HCT116 (cell line): ENCODE results near the gene HES5. TPM values are rescaled to one million over a fixed set of nuclear protein-coding genes. Genes with fewer than 3 reads are reported as not detected.

Experiments used
- ATAC-seq: fragments of 200-7000 bp; cut with Tn5 transposase; 2 replicates; pipeline ENCODE4 v1.9.1; 2020; ENCODE audit warnings: mild to moderate bottlenecking, moderate library complexity
- BruUV-seq: library from RNA; stranded (reverse); fragments of 400-500 nt; replicated peaks from 2 replicates; lab custom pipeline; 2021; lab: Mats Ljungman, UMichigan
- CTCF ChIA-PET: fragments of 300-600 bp; sonication (Branson Sonifier 250); formaldehyde crosslinking; loops from one replicate; lab custom pipeline; 2021; ENCODE audit warnings: antibody characterized with exemption; lab: Charles Lee
- POLR2A ChIA-PET: fragments of 300-600, 350-600 bp; sonication (Branson Sonifier 250); formaldehyde crosslinking; loops from one replicate; lab custom pipeline; 2021; ENCODE audit warnings: antibody characterized with exemption; lab: Charles Lee
- RAD21 ChIA-PET, 2 experiments: fragments of 300-600 bp; sonication (Branson Sonifier 250); formaldehyde crosslinking; loops; one replicate each; lab custom pipeline; 2023; ENCODE audit warnings: low total read pairs in 2 of 2; ENCODE audit not compliant: uncharacterized antibody in 2 of 2, unreplicated experiment in 2 of 2, low non-redundant PET in 1 of 2; lab: Charles Lee
- DNase-seq: peaks from one replicate; pipeline ENCODE4 v3.0.0-alpha.2; 2010; ENCODE audit warnings: low read depth, low spot score
- H2AFZ ChIP-seq: fragments of 200-600 bp; shearing (Covaris generic), sonication (generic); 2 replicates; pipeline ENCODE4 v1.6.1; 2017; ENCODE audit warnings: low read depth, mixed run types, mixed read lengths, antibody characterized with exemption, low read length; ENCODE audit not compliant: poor library complexity, severe bottlenecking
- H3K27ac ChIP-seq: 2 replicates; pipeline ENCODE4 v1.5.1; 2012; ENCODE audit warnings: low read depth, low read length
- H3K27me3 ChIP-seq: fragments of 200-600 bp; sonication (generic); 2 replicates; pipeline ENCODE4 v1.6.1; 2016; ENCODE audit warnings: mixed run types, low read length, mixed read lengths; ENCODE audit not compliant: insufficient read depth
- H3K36me3 ChIP-seq, 2 experiments: fragments of 200-500 bp in 1 of 2; fragments of 200-600 bp in 1 of 2; sonication (Bioruptor generic) in 1 of 2; sonication (generic) in 1 of 2; 2 replicates each; pipeline versions ENCODE4 v1.5.1 to v1.6.1; 2014 to 2016; ENCODE audit warnings: low read length in 2 of 2, inconsistent platforms in 1 of 2, mixed read lengths in 1 of 2, mixed run types in 1 of 2; ENCODE audit not compliant: insufficient read depth in 2 of 2, control insufficient read depth in 1 of 2
- H3K4me1 ChIP-seq, 2 experiments: fragments of 200-600 bp in 1 of 2; sonication (generic) in 1 of 2; 2 replicates each; pipeline versions ENCODE4 v1.5.1 to v1.6.1; 2012 to 2017; ENCODE audit warnings: low read length in 2 of 2, inconsistent platforms in 1 of 2, mild to moderate bottlenecking in 1 of 2, mixed read lengths in 1 of 2, mixed run types in 1 of 2, moderate library complexity in 1 of 2; ENCODE audit not compliant: insufficient read depth in 2 of 2, control insufficient read depth in 1 of 2
- H3K4me2 ChIP-seq: fragments of 200-600 bp; sonication (generic); 2 replicates; pipeline ENCODE4 v1.6.1; 2017; ENCODE audit warnings: mixed run types, low read length, mixed read lengths
- H3K4me3 ChIP-seq, 2 experiments: fragments of 200-600 bp in 1 of 2; sonication (generic) in 1 of 2; replicated peaks in 1 of 2; 2 replicates each; pipeline ENCODE4 v1.5.1; 2011 to 2016; ENCODE audit warnings: low read length in 2 of 2, control low read depth in 1 of 2, low read depth in 1 of 2, mild to moderate bottlenecking in 1 of 2, mixed read lengths in 1 of 2, mixed run types in 1 of 2
- H3K79me2 ChIP-seq: fragments of 200-600 bp; sonication (generic); 2 replicates; pipeline ENCODE4 v1.6.1; 2017; ENCODE audit warnings: mild to moderate bottlenecking, mixed run types, low read length, moderate library complexity, mixed read lengths; ENCODE audit not compliant: insufficient read depth
- H3K9ac ChIP-seq: fragments of 200-600 bp; sonication (generic); 2 replicates; pipeline ENCODE4 v1.6.1; 2016; ENCODE audit warnings: low read length, mixed read lengths
- H3K9me2 ChIP-seq: fragments of 200-600 bp; sonication (generic), shearing (Covaris generic); 2 replicates; pipeline ENCODE4 v1.6.1; 2017; ENCODE audit warnings: mixed run types, mild to moderate bottlenecking, moderate library complexity; ENCODE audit not compliant: insufficient read depth
- H3K9me3 ChIP-seq, 2 experiments: fragments of 200-500 bp in 1 of 2; fragments of 200-600 bp in 1 of 2; sonication (Bioruptor generic) in 1 of 2; sonication (generic) in 1 of 2; 2 replicates each; pipeline ENCODE4 v1.6.1; 2014 to 2017; ENCODE audit warnings: low read length in 2 of 2, mixed read lengths in 2 of 2, inconsistent platforms in 1 of 2, low read depth in 1 of 2, mild to moderate bottlenecking in 1 of 2, mixed run types in 1 of 2, moderate library complexity in 1 of 2; ENCODE audit not compliant: control insufficient read depth in 1 of 2, insufficient read depth in 1 of 2
- H4K20me1 ChIP-seq: fragments of 200-600 bp; sonication (generic), shearing (Covaris generic); 2 replicates; pipeline ENCODE4 v1.6.1; 2017; ENCODE audit warnings: mixed run types, mild to moderate bottlenecking, moderate library complexity; ENCODE audit not compliant: insufficient read depth
- ATF3 ChIP-seq: IDR thresholded peaks from 2 replicates; pipeline ENCODE4 v1.6.1; 2012
- CBX3 ChIP-seq: IDR thresholded peaks from 2 replicates; pipeline ENCODE4 v1.6.1; 2012; ENCODE audit warnings: low read depth
- ELF1 ChIP-seq: IDR thresholded peaks from 2 replicates; pipeline ENCODE4 v1.6.1; 2012; ENCODE audit warnings: low read depth, borderline replicate concordance
- EZH2 ChIP-seq: fragments of 200-600 bp; sonication (generic); IDR thresholded peaks from 2 replicates; pipeline ENCODE4 v1.6.1; 2017; ENCODE audit warnings: antibody characterized with exemption, mixed run types
- MAX ChIP-seq: IDR thresholded peaks from 2 replicates; pipeline ENCODE4 v1.6.1; 2012
- RAD21 ChIP-seq: IDR thresholded peaks from 2 replicates; pipeline ENCODE4 v1.6.1; 2012; ENCODE audit warnings: low read depth, mild to moderate bottlenecking
- SP1 ChIP-seq: IDR thresholded peaks from 2 replicates; pipeline ENCODE4 v1.6.1; 2012; ENCODE audit warnings: low read depth
- YY1 ChIP-seq: IDR thresholded peaks from 2 replicates; pipeline ENCODE4 v1.6.1; 2011; ENCODE audit warnings: low read length, low read depth, moderate library complexity, mild to moderate bottlenecking; ENCODE audit not compliant: insufficient replicate concordance; ENCODE audit errors: extremely low read depth
- ZFX ChIP-seq: fragments of 450-650 bp; IDR thresholded peaks from 2 replicates; pipeline ENCODE4 v1.6.1; 2017
- intact Hi-C: fragments of 100-400 bp; cut with micrococcal nuclease; formaldehyde crosslinking; loops from 2 replicates; pipeline ENCODE4 v1.10.0; 2022
- total RNA-seq: library from RNA; stranded (reverse); gene quantifications from one replicate; pipeline ENCODE4 v1.2.1, GENCODE V29; 2021; ENCODE audit not compliant: unreplicated experiment
- TF ChIP-seq, protein P1 (sequence below), 3 experiments: fragments of 200-600 bp in 1 of 3; sonication (generic) in 1 of 3; IDR thresholded peaks in 2 of 3; conservative IDR thresholded peaks in 1 of 3; 2 replicates each; pipeline ENCODE4 v1.5.1; 2012 to 2017; ENCODE audit warnings: low read depth in 2 of 3, low read length in 2 of 3, antibody characterized with exemption in 1 of 3, borderline replicate concordance in 1 of 3, control low read depth in 1 of 3, mild to moderate bottlenecking in 1 of 3, mixed read lengths in 1 of 3, mixed run types in 1 of 3, moderate library complexity in 1 of 3; ENCODE audit not compliant: insufficient read depth in 1 of 3
- TF ChIP-seq, protein P2 (sequence below): IDR thresholded peaks from 2 replicates; pipeline ENCODE4 v1.6.1; 2011; ENCODE audit warnings: mild to moderate bottlenecking, low read length, moderate library complexity; ENCODE audit not compliant: insufficient replicate concordance; ENCODE audit errors: extremely low read depth

HES5 gene
- total RNA-seq, 1 experiment from 2014 or later, result not detected

- TF ChIP-seq, protein P1, sequence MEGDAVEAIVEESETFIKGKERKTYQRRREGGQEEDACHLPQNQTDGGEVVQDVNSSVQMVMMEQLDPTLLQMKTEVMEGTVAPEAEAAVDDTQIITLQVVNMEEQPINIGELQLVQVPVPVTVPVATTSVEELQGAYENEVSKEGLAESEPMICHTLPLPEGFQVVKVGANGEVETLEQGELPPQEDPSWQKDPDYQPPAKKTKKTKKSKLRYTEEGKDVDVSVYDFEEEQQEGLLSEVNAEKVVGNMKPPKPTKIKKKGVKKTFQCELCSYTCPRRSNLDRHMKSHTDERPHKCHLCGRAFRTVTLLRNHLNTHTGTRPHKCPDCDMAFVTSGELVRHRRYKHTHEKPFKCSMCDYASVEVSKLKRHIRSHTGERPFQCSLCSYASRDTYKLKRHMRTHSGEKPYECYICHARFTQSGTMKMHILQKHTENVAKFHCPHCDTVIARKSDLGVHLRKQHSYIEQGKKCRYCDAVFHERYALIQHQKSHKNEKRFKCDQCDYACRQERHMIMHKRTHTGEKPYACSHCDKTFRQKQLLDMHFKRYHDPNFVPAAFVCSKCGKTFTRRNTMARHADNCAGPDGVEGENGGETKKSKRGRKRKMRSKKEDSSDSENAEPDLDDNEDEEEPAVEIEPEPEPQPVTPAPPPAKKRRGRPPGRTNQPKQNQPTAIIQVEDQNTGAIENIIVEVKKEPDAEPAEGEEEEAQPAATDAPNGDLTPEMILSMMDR (IDR thresholded peaks at IDR 0.05 in 2 of 3, conservative IDR thresholded peaks at IDR 0.05 in 1 of 3; ENCODE audit: borderline replicate concordance in 1 of 3, insufficient read depth in 1 of 3, low read depth in 2 of 3, low read length in 2 of 3), result no peak
- TF ChIP-seq RAD21 (no peak), MAX (no peak), YY1 (no peak), ELF1 (no peak), ATF3 (no peak), CBX3 (no peak), EZH2 (no peak)
- TF ChIP-seq, protein P2, sequence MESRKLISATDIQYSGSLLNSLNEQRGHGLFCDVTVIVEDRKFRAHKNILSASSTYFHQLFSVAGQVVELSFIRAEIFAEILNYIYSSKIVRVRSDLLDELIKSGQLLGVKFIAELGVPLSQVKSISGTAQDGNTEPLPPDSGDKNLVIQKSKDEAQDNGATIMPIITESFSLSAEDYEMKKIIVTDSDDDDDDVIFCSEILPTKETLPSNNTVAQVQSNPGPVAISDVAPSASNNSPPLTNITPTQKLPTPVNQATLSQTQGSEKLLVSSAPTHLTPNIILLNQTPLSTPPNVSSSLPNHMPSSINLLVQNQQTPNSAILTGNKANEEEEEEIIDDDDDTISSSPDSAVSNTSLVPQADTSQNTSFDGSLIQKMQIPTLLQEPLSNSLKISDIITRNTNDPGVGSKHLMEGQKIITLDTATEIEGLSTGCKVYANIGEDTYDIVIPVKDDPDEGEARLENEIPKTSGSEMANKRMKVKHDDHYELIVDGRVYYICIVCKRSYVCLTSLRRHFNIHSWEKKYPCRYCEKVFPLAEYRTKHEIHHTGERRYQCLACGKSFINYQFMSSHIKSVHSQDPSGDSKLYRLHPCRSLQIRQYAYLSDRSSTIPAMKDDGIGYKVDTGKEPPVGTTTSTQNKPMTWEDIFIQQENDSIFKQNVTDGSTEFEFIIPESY, result no peak
Observed at GRCh38 chr1:2499260-2499659, 30.8 kb downstream of the HES5 start (continued).

DNA sequence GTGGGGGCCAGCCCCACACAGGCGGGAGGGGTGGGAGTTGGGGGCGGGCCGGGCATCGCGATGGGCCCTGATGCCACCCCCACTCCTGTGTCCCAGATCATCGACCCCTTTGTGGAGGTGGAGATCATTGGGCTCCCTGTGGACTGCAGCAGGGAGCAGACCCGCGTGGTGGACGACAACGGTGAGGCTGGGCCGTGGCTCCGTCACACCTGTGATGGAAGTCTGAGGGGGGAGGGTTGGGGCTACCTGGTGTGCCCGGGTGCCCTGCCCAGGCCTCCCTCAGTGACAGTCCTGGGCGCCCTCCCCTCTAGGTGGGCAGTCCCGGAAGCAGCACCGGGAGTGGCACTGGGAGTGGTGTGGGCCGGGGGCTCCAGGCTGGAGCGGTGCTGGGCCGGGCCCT, 31.4 kb downstream of the HES5 start:
- Histone ChIP-seq H3K79me2 (no peaks in the 10 kb centered on the region), H3K27ac (no peak overlapping the region), H3K4me1 (peaks cover 9 to 11% of the 10 kb centered on the region in 2 experiments; a peak in 3 of 4 replicates), H3K9me2 (no peaks in the 10 kb centered on the region), H2AFZ (no peak overlapping the region), H3K9ac (no peak overlapping the region), H3K9me3 (no peaks in the 10 kb centered on the region), H3K27me3 (no peaks in the 10 kb centered on the region), H3K36me3 (no peaks in the 10 kb centered on the region), H4K20me1 (no peaks in the 10 kb centered on the region), H3K4me3 (no peak overlapping the region), H3K4me2 (no peak overlapping the region)
- POLR2A ChIA-PET, result no interaction called here
- DNase-seq (no peak), ATAC-seq (no peak)
- RAD21 ChIA-PET, result no interaction called here
- intact Hi-C loops, result no loop called here
- CTCF ChIA-PET, result no interaction called here
- BruUV-seq, result no TSS peak
- TF ChIP-seq EZH2 (no peak), ZFX (no peak), SP1 (no peak)
